ENCODE measurements around the gene PTPRN2.

Gene PTPRN2

GRCh38 chr7:157625973-157626742 lies 961.5 kb downstream of the PTPRN2 start:
- TF ChIP-seq CTCF (IDR thresholded peaks at IDR 0.05; ENCODE audit: low read depth, low read length, missing control alignments): no peak
- no peak for DNase-seq (ENCODE audit: low read depth)
- no peak overlapping the region for H3K4me3 ChIP-seq (ENCODE audit: low read depth, low read length)

GRCh38 chr7:157623556-157623955 lies 964.1 kb downstream of the PTPRN2 start:
- no peak overlapping the region for H3K4me3 ChIP-seq (ENCODE audit: low read depth, low read length)
- DNase-seq (ENCODE audit: low read depth): no peak
- TF ChIP-seq CTCF (IDR thresholded peaks at IDR 0.05; ENCODE audit: low read depth, low read length, missing control alignments): no peak

GRCh38 chr7:157622408-157623205 lies 965.0 kb downstream of the PTPRN2 start:
- DNase-seq (ENCODE audit: low read depth): no peak
- no peak for TF ChIP-seq CTCF (IDR thresholded peaks at IDR 0.05; ENCODE audit: low read depth, low read length, missing control alignments)
- H3K4me3 ChIP-seq (ENCODE audit: low read depth, low read length): no peak overlapping the region

- no peak for TF ChIP-seq CTCF (IDR thresholded peaks at IDR 0.05; ENCODE audit: low read depth, low read length, missing control alignments)
- no peak for DNase-seq (ENCODE audit: low read depth)
- H3K4me3 ChIP-seq (ENCODE audit: low read depth, low read length): no peak overlapping the region
These were observed 965.6 kb downstream of the PTPRN2 start for GRCh38 chr7:157622000-157622399.

GRCh38 chr7:157621131-157621681 lies 966.4 kb downstream of the PTPRN2 start:
- TF ChIP-seq CTCF (IDR thresholded peaks at IDR 0.05; ENCODE audit: low read depth, low read length, missing control alignments): no peak
- no peak overlapping the region for H3K4me3 ChIP-seq (ENCODE audit: low read depth, low read length)
- DNase-seq (ENCODE audit: low read depth): no peak

- no peak for TF ChIP-seq CTCF (IDR thresholded peaks at IDR 0.05; ENCODE audit: low read depth, low read length, missing control alignments)
- H3K4me3 ChIP-seq (ENCODE audit: low read depth, low read length): no peak overlapping the region
- DNase-seq (ENCODE audit: low read depth): no peak
These were observed 967.0 kb downstream of the PTPRN2 start for GRCh38 chr7:157620616-157621015.
